Endothelial cell (in vitro differentiated cells): ENCODE data around the gene LRRC14B. TPM values are rescaled to one million over a fixed set of nuclear protein-coding genes. Genes with fewer than 3 reads are reported as not detected.

Experiments used
- DNase-seq: peaks from one replicate; pipeline ENCODE4 v3.0.0; 2021; ENCODE audit warnings: low spot score
- H3K27ac Mint-ChIP-seq: one replicate; pipeline ENCODE4 v1.8.0; 2021; ENCODE audit warnings: mixed read lengths, inconsistent platforms; ENCODE audit not compliant: unreplicated experiment
- H3K27me3 Mint-ChIP-seq: one replicate; pipeline ENCODE4 v1.8.0; 2021; ENCODE audit warnings: mild to moderate bottlenecking, moderate library complexity, mixed read lengths, inconsistent platforms; ENCODE audit not compliant: unreplicated experiment
- H3K36me3 Mint-ChIP-seq: one replicate; pipeline ENCODE4 v1.8.0; 2021; ENCODE audit warnings: mild to moderate bottlenecking, low read depth, mixed read lengths, inconsistent platforms; ENCODE audit not compliant: unreplicated experiment
- H3K4me1 Mint-ChIP-seq: one replicate; pipeline ENCODE4 v1.8.0; 2021; ENCODE audit warnings: mild to moderate bottlenecking, mixed read lengths, inconsistent platforms; ENCODE audit not compliant: unreplicated experiment
- H3K4me3 Mint-ChIP-seq: one replicate; pipeline ENCODE4 v1.8.0; 2021; ENCODE audit warnings: mild to moderate bottlenecking, mixed read lengths, inconsistent platforms; ENCODE audit not compliant: unreplicated experiment
- H3K9me3 Mint-ChIP-seq: one replicate; pipeline ENCODE4 v1.8.0; 2021; ENCODE audit warnings: mixed read lengths, inconsistent platforms; ENCODE audit not compliant: unreplicated experiment
- CTCF ChIP-seq: fragments of 200-600 bp; sonication (generic); IDR thresholded peaks from one replicate; pipeline ENCODE4 v1.5.0; 2021; ENCODE audit warnings: antibody characterized with exemption; ENCODE audit not compliant: unreplicated experiment
- total RNA-seq: library from RNA; stranded (reverse); fragmentation: NEBNext Ultra II Directional; extraction: Animal tissue kit (Norgen Biotek cat#: 25700); gene quantifications from one replicate; pipeline ENCODE4 v1.2.1, GENCODE V29; 2021; ENCODE audit not compliant: unreplicated experiment

LRRC14B gene
- total RNA-seq, 1 donor from 2014 or later, result not detected

- Mint-ChIP-seq H3K9me3 (peaks cover 5% of the 10 kb centered on the region), H3K27me3 (peaks cover 17% of the 10 kb centered on the region), H3K36me3 (peaks cover 15% of the 10 kb centered on the region), H3K27ac (no peak overlapping the region), H3K4me3 (no peak overlapping the region), H3K4me1 (no peaks in the 10 kb centered on the region)
- TF ChIP-seq CTCF, result no peak
- no peak for DNase-seq
These were observed 45.5 kb upstream of the LRRC14B start for GRCh38 chr5:145585-146323.

GRCh38 chr5:147751-148150, 43.5 kb upstream of the LRRC14B start:
- H3K4me1 Mint-ChIP-seq, result no peaks in the 10 kb centered on the region
- peaks cover 10% of the 10 kb centered on the region for H3K27me3 Mint-ChIP-seq

GRCh38 chr5:149745-150485, 41.4 kb upstream of the LRRC14B start:
- Mint-ChIP-seq H3K36me3 (peaks cover 9% of the 10 kb centered on the region), H3K27me3 (peaks cover 5% of the 10 kb centered on the region), H3K4me3 (no peak overlapping the region), H3K9me3 (peaks cover 5% of the 10 kb centered on the region), H3K27ac (no peak overlapping the region), H3K4me1 (peaks cover 3% of the 10 kb centered on the region)
- no peak for DNase-seq
- no peak for TF ChIP-seq CTCF

More at GRCh38 chr5:147751-148150, 43.5 kb upstream of the LRRC14B start:
- H3K27ac Mint-ChIP-seq, result no peak overlapping the region
- H3K36me3 Mint-ChIP-seq, result peaks cover 9% of the 10 kb centered on the region
- no peak for TF ChIP-seq CTCF
- no peak for DNase-seq
- H3K4me3 Mint-ChIP-seq, result peak overlapping the region; percentile 61
- H3K9me3 Mint-ChIP-seq, result peaks cover 5% of the 10 kb centered on the region

- no peak overlapping the region for H3K4me3 Mint-ChIP-seq
- peaks cover 9% of the 10 kb centered on the region for H3K36me3 Mint-ChIP-seq
- no peak for DNase-seq
- H3K9me3 Mint-ChIP-seq, result peaks cover 5% of the 10 kb centered on the region
- TF ChIP-seq CTCF, result no peak
- H3K27me3 Mint-ChIP-seq, result peaks cover 2% of the 10 kb centered on the region
- H3K4me1 Mint-ChIP-seq, result peaks cover 3% of the 10 kb centered on the region
- H3K27ac Mint-ChIP-seq, result no peak overlapping the region
These were observed 40.5 kb upstream of the LRRC14B start for GRCh38 chr5:150746-151145.

- peaks cover 3% of the 10 kb centered on the region for H3K4me1 Mint-ChIP-seq
- peaks cover 5% of the 10 kb centered on the region for H3K9me3 Mint-ChIP-seq
- H3K4me3 Mint-ChIP-seq, result no peak overlapping the region
- peaks cover 11% of the 10 kb centered on the region for H3K36me3 Mint-ChIP-seq
- peaks cover 2% of the 10 kb centered on the region for H3K27me3 Mint-ChIP-seq
- TF ChIP-seq CTCF, result no peak
- no peak for DNase-seq
- H3K27ac Mint-ChIP-seq, result no peak overlapping the region
These were observed 39.2 kb upstream of the LRRC14B start for GRCh38 chr5:152077-152476.
